ENCODE results near the gene FNDC7.

- TF ChIP-seq POLR2A (IDR thresholded peaks at IDR 0.05), result no peak
- no peak for TF ChIP-seq CTCF (IDR thresholded peaks at IDR 0.05)
These were observed 17.2 kb upstream of the FNDC7 start for GRCh38 chr1:108695535-108695934.

Measured in testis (tissue), 2 donors.